Adrenal gland (tissue), 12 donors: ENCODE measurements around the gene ZC3H15. TPM values are rescaled to one million over a fixed set of nuclear protein-coding genes. Genes with fewer than 3 reads are reported as not detected.

ENCODE experiments used
- DNase-seq, 7 donors: peaks; one replicate each; pipeline ENCODE4 v3.0.0-alpha.2; 2019 to 2020
- H3K27ac ChIP-seq, 5 donors: fragments of 200-600 bp; sonication (generic) in 4 of 5; 1 replicate in 3 of 5; 2 replicates in 2 of 5; pipeline versions ENCODE4 v1.5.1 to v1.8.0; 2016 to 2020; ENCODE audit warnings: mild to moderate bottlenecking in 1 of 5
- H3K27me3 ChIP-seq: fragments of 200-600 bp; 2 replicates; pipeline ENCODE4 v1.8.0; 2021
- H3K36me3 ChIP-seq, 2 donors: fragments of 200-600 bp; replicated peaks in 1 of 2; 1 replicate in 1 of 2; 2 replicates in 1 of 2; pipeline versions ENCODE4 v1.5.1 to v1.8.0; 2018 to 2022
- H3K4me1 ChIP-seq, 2 donors: fragments of 200-600 bp; replicated peaks in 1 of 2; 1 replicate in 1 of 2; 2 replicates in 1 of 2; pipeline versions ENCODE4 v1.5.1 to v1.8.0; 2018 to 2021
- H3K4me3 ChIP-seq, 4 donors: fragments of 200-600 bp; sonication (generic) in 3 of 4; one replicate each; pipeline ENCODE4 v1.5.1; 2016 to 2018
- H3K9me3 ChIP-seq, 3 donors: fragments of 200-600 bp; sonication (generic) in 1 of 3; replicated peaks in 1 of 3; 1 replicate in 2 of 3; 2 replicates in 1 of 3; pipeline versions ENCODE4 v1.5.1 to v1.8.0; 2016 to 2021
- CTCF ChIP-seq, 6 experiments: fragments of 450-650 bp in 4 of 6; fragments of 200-600 bp in 2 of 6; sonication (generic) in 1 of 6; IDR thresholded peaks; 1 replicate in 5 of 6; 2 replicates in 1 of 6; pipeline versions ENCODE4 v1.5.1 to v1.8.0; 2016 to 2021; ENCODE audit warnings: antibody characterized with exemption in 6 of 6, mild to moderate bottlenecking in 2 of 6, moderate library complexity in 1 of 6
- POLR2A ChIP-seq, 2 donors: fragments of 450-650 bp; IDR thresholded peaks; one replicate each; pipeline ENCODE4 v1.6.1; 2017; ENCODE audit warnings: antibody characterized with exemption in 2 of 2, mild to moderate bottlenecking in 2 of 2, moderate library complexity in 1 of 2
- WGBS, 4 donors: extraction: QIAGEN DNeasy Blood & Tissue Kit in 2 of 4; methylation state at CpG; one replicate each; pipeline versions ENCODE4 v1.1.5 to v1.1.7; 2013 to 2017; 5-methylcytosine and 5-hydroxymethylcytosine counted together
- intact Hi-C, 2 donors: fragments of 100-400 bp; cut with DNase I; formaldehyde crosslinking; loops; one replicate each; pipeline versions ENCODE4 v1.14.1 to v1.15.0; 2022 to 2023
- polyA plus RNA-seq, 3 donors: library from polyadenylated mRNA; stranded (reverse); fragments of 200-250 nt in 2 of 3; fragments of 350-450 nt in 1 of 3; fragmentation: Illumina TruSeq in 1 of 3; extraction: RNeasy Lipid Tissue Mini Kit (QIAGEN cat#74804) in 1 of 3; gene quantifications; one replicate each; pipeline ENCODE4 v1.2.3, GENCODE V29; 2013 to 2014
- total RNA-seq, 9 donors: library from RNA; depleted of rRNA in 4 of 9; stranded (reverse); fragments of >200 nt in 4 of 9; fragments of 120-200 nt in 1 of 9; fragmentation: NEBNext Ultra II Directional in 1 of 9; extraction: Animal tissue kit (Norgen Biotek cat#: 25700) in 1 of 9; gene quantifications; one replicate each; pipeline versions ENCODE4 v1.1.0 to v1.2.4, GENCODE V29; 2013 to 2023
- donor health status: healthy with polysubstance abuse.
- donor health status: Bipolar disorder and iron deficiency.
- donor health status: DM: yes; HTN: yes; CAD: no.
- donor health status: DM: no; HTN: no; CAD: no.
- donor health status: DM: no; HTN: no; CAD: no.
- donor health status: DM: yes; HTN: yes; CAD: no.

The ZC3H15 gene
- total and polyA plus RNA-seq, 12 donors = 40.0 to 191 (median 54.5) TPM

- no peak for DNase-seq
- intact Hi-C loops = no loop called here
- H3K4me1 ChIP-seq = no peaks in the 10 kb centered on the region
- no peaks in the 10 kb centered on the region for H3K27me3 ChIP-seq
- H3K9me3 ChIP-seq = no peaks in the 10 kb centered on the region
- no peak for TF ChIP-seq POLR2A (IDR thresholded peaks at IDR 0.05)
- TF ChIP-seq CTCF (IDR thresholded peaks at IDR 0.05) = no peak
- H3K4me3 ChIP-seq = no peak overlapping the region
- H3K36me3 ChIP-seq = no peaks in the 10 kb centered on the region
- WGBS, 4 donors = 82 to 91% (median 85%) methylated on average over 8 of the region's 8 CpGs
- no peak overlapping the region for H3K27ac ChIP-seq
These were observed 69.0 kb downstream of the ZC3H15 start for GRCh38 chr2:186554850-186555671.

- Histone ChIP-seq H3K9me3 (no peaks in the 10 kb centered on the region), H3K4me3 (no peak overlapping the region), H3K4me1 (no peaks in the 10 kb centered on the region), H3K27me3 (no peaks in the 10 kb centered on the region), H3K36me3 (no peaks in the 10 kb centered on the region), H3K27ac (no peak overlapping the region)
- DNase-seq = no peak
- intact Hi-C loops = no loop called here
- TF ChIP-seq CTCF (IDR thresholded peaks at IDR 0.05) = no peak
- TF ChIP-seq POLR2A (IDR thresholded peaks at IDR 0.05) = no peak
- WGBS, 4 donors = 59 to 65% (median 61%) methylated on average over 2 of the region's 2 CpGs
These were observed 72.6 kb downstream of the ZC3H15 start for GRCh38 chr2:186558512-186559276.

Other genes with a start within 250 kb of the ZC3H15 start
- 100 to 1,000 TPM in 8 of 9 donors, 10 to 100 TPM in 1; 81.8 to 214 (median 125) TPM for gene ITGAV, start 103.8 kb downstream of the ZC3H15 start, total RNA-seq
- 10 to 100 TPM in 2 of 3 donors, 1 to 10 TPM in 1; 8.9 to 37.7 (median 14.9) TPM for gene ITGAV, start 103.8 kb downstream of the ZC3H15 start, polyA plus RNA-seq
- gene FAM171B, start 207.8 kb downstream of the ZC3H15 start, total RNA-seq = 10 to 100 TPM; 15.9 to 52.5 (median 21.5) TPM
- gene FAM171B, start 207.8 kb downstream of the ZC3H15 start, polyA plus RNA-seq = 10 to 100 TPM in 1 of 3 donors, 1 to 10 TPM in 2; 2.2 to 25.4 (median 4.4) TPM